ENCODE results near the gene NKX6-1. TPM values are rescaled to one million over a fixed set of nuclear protein-coding genes. Genes with fewer than 3 reads are reported as not detected.

NKX6-1 gene
- total RNA-seq, 1 experiment from 2014 or later: 0.09 TPM

- H4K5ac ChIP-seq (ENCODE audit: insufficient read length, low read depth, low read length): no peak overlapping the region
- no peaks in the 10 kb centered on the region for H3K79me1 ChIP-seq (ENCODE audit: insufficient read depth, low read depth, low read length, poor library complexity, severe bottlenecking)
- no peak overlapping the region for H2BK20ac ChIP-seq (ENCODE audit: low read depth, low read length, poor library complexity, severe bottlenecking)
- no peak overlapping the region for H2BK15ac ChIP-seq (ENCODE audit: low read depth, low read length)
- H3K27ac ChIP-seq (ENCODE audit: insufficient read length, low read depth, low read length): no peak overlapping the region
- H4K8ac ChIP-seq (replicated peaks; ENCODE audit: insufficient read length, low read depth, low read length): no peak overlapping the region
- no peaks in the 10 kb centered on the region for H3K9me3 ChIP-seq (ENCODE audit: control insufficient read depth, low read depth, low read length)
- Mint-ChIP-seq H3K36me3 (ENCODE audit: insufficient read depth in 1 of 3, low read depth in 3 of 3) (no peaks in the 10 kb centered on the region), H3K27ac (no peak overlapping the region), H3K4me1 (peaks cover 6 to 7% of the 10 kb centered on the region in 2 experiments), H3K27me3 (ENCODE audit: low read depth) (no peaks in the 10 kb centered on the region), H3K9me3 (no peaks in the 10 kb centered on the region), H3K4me3 (no peak overlapping the region)
- H3K4me1 ChIP-seq (ENCODE audit: insufficient read depth, low read length): peaks cover 2% of the 10 kb centered on the region; the same call in 1 of the 2 replicates
- no peak overlapping the region for H4K91ac ChIP-seq (ENCODE audit: insufficient read length, low read depth, low read length)
- H3K4me2 ChIP-seq (ENCODE audit: insufficient read depth, insufficient read length, low read length): no peak overlapping the region
- no peak overlapping the region for H3K23ac ChIP-seq (ENCODE audit: insufficient read length, low read depth, low read length)
- H3K79me2 ChIP-seq (ENCODE audit: insufficient read depth, low read length): no peaks in the 10 kb centered on the region
- H4K20me1 ChIP-seq (ENCODE audit: control insufficient read depth, insufficient read depth, insufficient read length): no peaks in the 10 kb centered on the region
- no peak overlapping the region for H3K14ac ChIP-seq (ENCODE audit: insufficient read depth, low read length)
- no peaks in the 10 kb centered on the region for H3K23me2 ChIP-seq (ENCODE audit: insufficient read length, low read depth, low read length, poor library complexity, severe bottlenecking)
- no peak overlapping the region for H3K9ac ChIP-seq (ENCODE audit: extremely low read depth, insufficient read length, low read length)
- no peak overlapping the region for H2BK5ac ChIP-seq (ENCODE audit: insufficient read length, low read length)
- TF ChIP-seq, protein P1, sequence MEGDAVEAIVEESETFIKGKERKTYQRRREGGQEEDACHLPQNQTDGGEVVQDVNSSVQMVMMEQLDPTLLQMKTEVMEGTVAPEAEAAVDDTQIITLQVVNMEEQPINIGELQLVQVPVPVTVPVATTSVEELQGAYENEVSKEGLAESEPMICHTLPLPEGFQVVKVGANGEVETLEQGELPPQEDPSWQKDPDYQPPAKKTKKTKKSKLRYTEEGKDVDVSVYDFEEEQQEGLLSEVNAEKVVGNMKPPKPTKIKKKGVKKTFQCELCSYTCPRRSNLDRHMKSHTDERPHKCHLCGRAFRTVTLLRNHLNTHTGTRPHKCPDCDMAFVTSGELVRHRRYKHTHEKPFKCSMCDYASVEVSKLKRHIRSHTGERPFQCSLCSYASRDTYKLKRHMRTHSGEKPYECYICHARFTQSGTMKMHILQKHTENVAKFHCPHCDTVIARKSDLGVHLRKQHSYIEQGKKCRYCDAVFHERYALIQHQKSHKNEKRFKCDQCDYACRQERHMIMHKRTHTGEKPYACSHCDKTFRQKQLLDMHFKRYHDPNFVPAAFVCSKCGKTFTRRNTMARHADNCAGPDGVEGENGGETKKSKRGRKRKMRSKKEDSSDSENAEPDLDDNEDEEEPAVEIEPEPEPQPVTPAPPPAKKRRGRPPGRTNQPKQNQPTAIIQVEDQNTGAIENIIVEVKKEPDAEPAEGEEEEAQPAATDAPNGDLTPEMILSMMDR (conservative IDR thresholded peaks at IDR 0.05): no peak
- H2BK120ac ChIP-seq (ENCODE audit: low read depth, low read length, poor library complexity, severe bottlenecking): no peak overlapping the region
- no peak for DNase-seq
- no peak overlapping the region for H2BK12ac ChIP-seq (ENCODE audit: insufficient read length, low read depth, low read length)
- H3K56ac ChIP-seq (ENCODE audit: insufficient read length, low read depth, low read length): no peak overlapping the region
- H3T11ph ChIP-seq (ENCODE audit: low read length): no peak overlapping the region
- H3K4ac ChIP-seq (ENCODE audit: low read depth, low read length): no peak overlapping the region
- H3K18ac ChIP-seq (ENCODE audit: insufficient read length, low read depth, low read length): no peak overlapping the region
- no peaks in the 10 kb centered on the region for H3K27me3 ChIP-seq (ENCODE audit: insufficient read depth, low read length)
- H2AFZ ChIP-seq (ENCODE audit: low read length): no peak overlapping the region
- no peak overlapping the region for H2AK5ac ChIP-seq (ENCODE audit: insufficient read length, low read length)
Measured at GRCh38 chr4:84527391-84527790, 28.3 kb upstream of the NKX6-1 start.
